Endothelial cell of umbilical vein (primary cell): ENCODE results near the gene SRSF10. TPM values are rescaled to one million over a fixed set of nuclear protein-coding genes. Genes with fewer than 3 reads are reported as not detected.

Source experiments
- BruUV-seq: library from RNA; stranded (reverse); fragments of 400-500 nt; replicated peaks from 2 replicates; lab custom pipeline; 2021; lab: Mats Ljungman, UMichigan
- CTCF ChIA-PET: fragments of 300-600, 350-600 bp; sonication (Branson Sonifier 250); formaldehyde crosslinking; loops from one replicate; lab custom pipeline; 2021; ENCODE audit warnings: antibody characterized with exemption, inconsistent platforms; lab: Charles Lee
- POLR2A ChIA-PET: fragments of 300-600, 350-600 bp; sonication (Branson Sonifier 250); formaldehyde crosslinking; loops from one replicate; lab custom pipeline; 2021; ENCODE audit warnings: antibody characterized with exemption, inconsistent platforms; lab: Charles Lee
- DNase-seq: peaks from one replicate; pipeline ENCODE4 v3.0.0-alpha.2; 2011; ENCODE audit warnings: low read depth, low spot score
- FAIRE-seq: peaks from 2 replicates; lab custom pipeline; 2011; peaks lifted over from hg19 to GRCh38; lab: Jason Lieb, UNC
- H2AFZ ChIP-seq: 2 replicates; pipeline ENCODE4 v1.6.0; 2012; ENCODE audit warnings: low read depth, low read length, control low read depth, inconsistent platforms
- H3K27ac ChIP-seq: 2 replicates; pipeline ENCODE4 v1.5.1; 2011; ENCODE audit warnings: low read depth, mild to moderate bottlenecking, control low read depth, low read length, moderate library complexity; ENCODE audit not compliant: insufficient read depth
- H3K27me3 ChIP-seq, 2 experiments: 2 replicates each; pipeline versions ENCODE4 v1.6.0 to v1.6.1; 2011; ENCODE audit warnings: low read length in 2 of 2, mixed read lengths in 1 of 2; ENCODE audit not compliant: control insufficient read depth in 2 of 2, insufficient read depth in 2 of 2
- H3K36me3 ChIP-seq, 2 experiments: 2 replicates in 1 of 2; 3 replicates in 1 of 2; pipeline ENCODE4 v1.5.1; 2011; ENCODE audit warnings: low read length in 2 of 2, mild to moderate bottlenecking in 1 of 2, moderate library complexity in 1 of 2; ENCODE audit not compliant: control insufficient read depth in 2 of 2, insufficient read depth in 2 of 2; ENCODE audit errors: extremely low read depth in 1 of 2
- H3K4me1 ChIP-seq: 3 replicates; pipeline ENCODE4 v1.5.1; 2011; ENCODE audit warnings: mild to moderate bottlenecking, low read length; ENCODE audit not compliant: control insufficient read depth, insufficient read depth; ENCODE audit errors: extremely low read depth
- H3K4me2 ChIP-seq: 2 replicates; pipeline ENCODE4 v1.6.1; 2011; ENCODE audit warnings: low read length, control low read depth, mixed read lengths; ENCODE audit not compliant: insufficient read depth
- H3K4me3 ChIP-seq, 3 experiments: fragments of 200-600 bp in 1 of 3; sonication (generic), shearing (Covaris generic) in 1 of 3; replicated peaks in 1 of 3; 2 replicates each; pipeline ENCODE4 v1.5.1; 2011 to 2016; ENCODE audit warnings: control low read depth in 3 of 3, low read length in 3 of 3, mild to moderate bottlenecking in 2 of 3, inconsistent platforms in 1 of 3, low read depth in 1 of 3, moderate library complexity in 1 of 3; ENCODE audit not compliant: insufficient read depth in 1 of 3
- H3K79me2 ChIP-seq: 2 replicates; pipeline ENCODE4 v1.6.0; 2012; ENCODE audit warnings: low read length, inconsistent platforms; ENCODE audit not compliant: control insufficient read depth, insufficient read depth
- H3K9ac ChIP-seq: replicated peaks from 2 replicates; pipeline ENCODE3; 2011; ENCODE audit warnings: low read length, control low read depth; ENCODE audit not compliant: insufficient read depth; ENCODE audit errors: extremely low read depth
- H3K9me1 ChIP-seq: replicated peaks from 3 replicates; pipeline ENCODE4 v1.6.0; 2011; ENCODE audit warnings: mild to moderate bottlenecking, low read length; ENCODE audit not compliant: control insufficient read depth, insufficient read depth; ENCODE audit errors: extremely low read depth
- H3K9me3 ChIP-seq: replicated peaks from 2 replicates; pipeline ENCODE4 v1.5.1; 2012; ENCODE audit warnings: low read length, inconsistent platforms; ENCODE audit not compliant: control insufficient read depth, insufficient read depth
- H4K20me1 ChIP-seq: replicated peaks from 2 replicates; pipeline ENCODE3; 2011; ENCODE audit warnings: mild to moderate bottlenecking, low read length; ENCODE audit not compliant: control insufficient read depth, insufficient read depth; ENCODE audit errors: extremely low read depth
- EZH2 ChIP-seq: IDR thresholded peaks from 2 replicates; pipeline ENCODE4 v1.6.1; 2012; ENCODE audit warnings: borderline replicate concordance, low read depth, mild to moderate bottlenecking, moderate library complexity, low read length, inconsistent platforms; ENCODE audit not compliant: severe bottlenecking
- FOS ChIP-seq: IDR thresholded peaks from 2 replicates; pipeline ENCODE4 v1.6.1; 2011; ENCODE audit warnings: mild to moderate bottlenecking, low read length, moderate library complexity, borderline replicate concordance; ENCODE audit not compliant: insufficient read depth
- GATA2 ChIP-seq: IDR thresholded peaks from 2 replicates; pipeline ENCODE4 v1.7.0; 2011; ENCODE audit warnings: low read depth, mild to moderate bottlenecking, moderate library complexity, mixed read lengths, low read length; ENCODE audit not compliant: insufficient read length, insufficient read depth
- JUN ChIP-seq: IDR thresholded peaks from 2 replicates; pipeline ENCODE4 v1.6.1; 2011; ENCODE audit warnings: borderline replicate concordance, low read depth; ENCODE audit not compliant: insufficient read length, insufficient read depth
- MYC ChIP-seq: IDR thresholded peaks from one replicate; pipeline ENCODE4 v1.6.1; 2011; ENCODE audit warnings: mild to moderate bottlenecking, low read depth, low read length
- POLR2A ChIP-seq: IDR thresholded peaks from 2 replicates; pipeline ENCODE4 v1.6.1; 2012; ENCODE audit warnings: low read depth, mild to moderate bottlenecking, control low read depth, low read length
- POLR2AphosphoS5 ChIP-seq: IDR thresholded peaks from 2 replicates; pipeline ENCODE4 v1.6.1; 2012; ENCODE audit warnings: low read depth, mild to moderate bottlenecking, control low read depth, low read length, moderate library complexity; ENCODE audit not compliant: insufficient read depth
- dilution Hi-C: fragments of 300-500 bp; cut with MboI; formaldehyde crosslinking; loops from one replicate; pipeline ENCODE4 v1.15.0; 2019; ENCODE audit warnings: low sequenced_read_pairs; ENCODE audit not compliant: extremely low pct_ligation_motif_present
- intact Hi-C: fragments of 100-400 bp; cut with micrococcal nuclease; formaldehyde crosslinking; loops from one replicate; pipeline ENCODE4 v1.10.0; 2022
- polyA plus RNA-seq, 4 experiments: library from polyadenylated mRNA; depleted of rRNA in 3 of 4; stranded (reverse) in 3 of 4; unstranded in 1 of 4; fragments of >200 nt; gene quantifications; 2 replicates each; pipeline versions ENCODE4 v1.2.1 to v1.2.3, GENCODE V29; 2011 to 2012; ENCODE audit warnings: missing spikeins in 1 of 4
- total RNA-seq: library from RNA; stranded (reverse); gene quantifications from 2 replicates; pipeline ENCODE4 v1.2.3, GENCODE V29; 2021
- TF ChIP-seq, protein P1 (sequence below), 2 donors: IDR thresholded peaks; 1 replicate in 1 of 2; 2 replicates in 1 of 2; pipeline ENCODE4 v1.5.1; 2011; ENCODE audit warnings: low read length in 2 of 2, mild to moderate bottlenecking in 2 of 2, moderate library complexity in 2 of 2, control low read depth in 1 of 2, inconsistent platforms in 1 of 2, low read depth in 1 of 2; ENCODE audit not compliant: insufficient read depth in 1 of 2; ENCODE audit errors: extremely low read depth in 1 of 2
- TF ChIP-seq, protein P2 (sequence below): IDR thresholded peaks from 2 replicates; pipeline ENCODE4 v1.6.1; 2011; ENCODE audit not compliant: insufficient read depth, insufficient read length

SRSF10 gene
- total and polyA plus RNA-seq, 2 donors (not counting 3 experiments of a cell fraction or from before 2014, with no cell fraction given) = 124 to 135 TPM

- H3K9ac ChIP-seq = no peak overlapping the region
- dilution Hi-C loops (no loop called here), intact Hi-C loops (no loop called here)
- H3K4me1 ChIP-seq = no peaks in the 10 kb centered on the region
- H3K9me3 ChIP-seq = no peaks in the 10 kb centered on the region
- no peak overlapping the region for H3K4me2 ChIP-seq
- no peaks in the 10 kb centered on the region for H3K36me3 ChIP-seq
- BruUV-seq = no TSS peak
- H3K4me3 ChIP-seq = no peak overlapping the region
- H3K27me3 ChIP-seq = no peaks in the 10 kb centered on the region
- CTCF ChIA-PET = no interaction called here
- FAIRE-seq (no peak), DNase-seq (no peak)
- H4K20me1 ChIP-seq = no peaks in the 10 kb centered on the region
- no peak for TF ChIP-seq POLR2A
- TF ChIP-seq GATA2 = no peak
- TF ChIP-seq MYC = no peak
- no peak for TF ChIP-seq EZH2
- POLR2A ChIA-PET = no interaction called here
- H3K27ac ChIP-seq = no peak overlapping the region
- no peaks in the 10 kb centered on the region for H3K79me2 ChIP-seq
- H3K9me1 ChIP-seq = no peaks in the 10 kb centered on the region
- H2AFZ ChIP-seq = no peak overlapping the region
These were observed 17.7 kb upstream of the SRSF10 start for GRCh38 chr1:23997812-23998211.

DNA sequence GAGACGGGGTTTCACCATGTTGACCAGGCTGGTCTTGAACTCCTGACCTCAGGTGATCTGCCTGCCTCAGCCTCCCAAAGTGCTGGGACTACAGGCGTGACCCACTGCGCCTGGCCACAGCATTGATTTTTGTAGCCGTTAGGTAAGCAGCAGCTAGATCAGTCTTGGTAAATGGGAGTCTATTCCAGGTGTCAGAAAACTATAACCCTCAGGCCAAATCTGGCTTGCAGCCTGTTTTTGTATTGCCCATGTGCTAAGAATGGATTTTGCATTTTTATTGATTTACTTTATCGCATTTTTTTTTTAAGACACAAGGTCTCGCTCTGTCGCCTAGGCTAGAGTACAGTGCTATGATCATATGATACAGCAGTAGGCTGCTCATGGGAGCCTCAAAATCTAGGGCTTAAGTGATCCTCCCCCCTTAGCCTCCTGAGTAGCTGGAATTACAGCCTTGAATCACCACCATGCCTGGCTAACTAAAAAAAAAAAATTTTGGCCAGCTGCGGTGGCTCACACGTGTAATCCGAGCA is 16.6 kb upstream of the SRSF10 start:
- FAIRE-seq = no peak
- no peak overlapping the region for H3K9ac ChIP-seq
- H4K20me1 ChIP-seq = no peaks in the 10 kb centered on the region
- H3K9me1 ChIP-seq = no peaks in the 10 kb centered on the region
- no peaks in the 10 kb centered on the region for H3K36me3 ChIP-seq
- H3K4me3 ChIP-seq = no peak overlapping the region
- no peak for DNase-seq
- H3K79me2 ChIP-seq = no peaks in the 10 kb centered on the region
- no peaks in the 10 kb centered on the region for H3K9me3 ChIP-seq
- POLR2A ChIA-PET = no interaction called here
- no peaks in the 10 kb centered on the region for H3K27me3 ChIP-seq
- H3K27ac ChIP-seq = no peak overlapping the region
- no peak overlapping the region for H3K4me2 ChIP-seq
- TF ChIP-seq EZH2 (no peak), POLR2A (no peak), FOS (no peak), MYC (no peak), GATA2 (no peak), POLR2AphosphoS5 (no peak), JUN (no peak)
- TF ChIP-seq, protein P1, sequence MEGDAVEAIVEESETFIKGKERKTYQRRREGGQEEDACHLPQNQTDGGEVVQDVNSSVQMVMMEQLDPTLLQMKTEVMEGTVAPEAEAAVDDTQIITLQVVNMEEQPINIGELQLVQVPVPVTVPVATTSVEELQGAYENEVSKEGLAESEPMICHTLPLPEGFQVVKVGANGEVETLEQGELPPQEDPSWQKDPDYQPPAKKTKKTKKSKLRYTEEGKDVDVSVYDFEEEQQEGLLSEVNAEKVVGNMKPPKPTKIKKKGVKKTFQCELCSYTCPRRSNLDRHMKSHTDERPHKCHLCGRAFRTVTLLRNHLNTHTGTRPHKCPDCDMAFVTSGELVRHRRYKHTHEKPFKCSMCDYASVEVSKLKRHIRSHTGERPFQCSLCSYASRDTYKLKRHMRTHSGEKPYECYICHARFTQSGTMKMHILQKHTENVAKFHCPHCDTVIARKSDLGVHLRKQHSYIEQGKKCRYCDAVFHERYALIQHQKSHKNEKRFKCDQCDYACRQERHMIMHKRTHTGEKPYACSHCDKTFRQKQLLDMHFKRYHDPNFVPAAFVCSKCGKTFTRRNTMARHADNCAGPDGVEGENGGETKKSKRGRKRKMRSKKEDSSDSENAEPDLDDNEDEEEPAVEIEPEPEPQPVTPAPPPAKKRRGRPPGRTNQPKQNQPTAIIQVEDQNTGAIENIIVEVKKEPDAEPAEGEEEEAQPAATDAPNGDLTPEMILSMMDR (IDR thresholded peaks at IDR 0.05; ENCODE audit: extremely low read depth in 1 of 2, insufficient read depth in 1 of 2, low read depth in 1 of 2, low read length in 2 of 2) = no peak
- TF ChIP-seq, protein P2, sequence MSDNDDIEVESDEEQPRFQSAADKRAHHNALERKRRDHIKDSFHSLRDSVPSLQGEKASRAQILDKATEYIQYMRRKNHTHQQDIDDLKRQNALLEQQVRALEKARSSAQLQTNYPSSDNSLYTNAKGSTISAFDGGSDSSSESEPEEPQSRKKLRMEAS = no peak
- dilution Hi-C loops = no loop called here
- intact Hi-C loops = no loop called here
- H2AFZ ChIP-seq = no peak overlapping the region
- CTCF ChIA-PET = no interaction called here
- BruUV-seq = no TSS peak
- H3K4me1 ChIP-seq = no peaks in the 10 kb centered on the region
